GM18858 (cell line): ENCODE data around the gene BCAP29.
"Not testable (repeated sequence)": the region's sequence is repeated elsewhere in the genome, so short reads cannot be mapped to it uniquely, and the experiment has no call there.

Experiments
- ATAC-seq: cut with Tn5 transposase; IDR thresholded peaks from one replicate; pipeline ENCODE4 v1.9.1; 2021; ENCODE audit not compliant: unreplicated experiment

BCAP29 gene

GRCh38 chr7:107579885-107580715 is at the start of gene BCAP29:
Gene BCAP29 (plus strand): TSS chr7:107580246. CDS start chr7:107580773, 527 bp downstream.
- peak; percentile 77 for ATAC-seq

GRCh38 chr7:107530751-107531150 is 49.3 kb upstream of the BCAP29 start:
- no peak for ATAC-seq

GRCh38 chr7:107534139-107534538 is 45.9 kb upstream of the BCAP29 start:
- ATAC-seq = no peak

GRCh38 chr7:107537228-107537627 is 42.8 kb upstream of the BCAP29 start:
- not testable (repeated sequence) for ATAC-seq

GRCh38 chr7:107538001-107538400 is 42.0 kb upstream of the BCAP29 start:
- ATAC-seq = no peak

GRCh38 chr7:107543338-107543993 is 36.6 kb upstream of the BCAP29 start:
- no peak for ATAC-seq

GRCh38 chr7:107544848-107545591 is 35.0 kb upstream of the BCAP29 start:
- no peak for ATAC-seq

GRCh38 chr7:107551936-107552335 is 28.1 kb upstream of the BCAP29 start:
- ATAC-seq = no peak

GRCh38 chr7:107555893-107556292 is 24.2 kb upstream of the BCAP29 start:
- ATAC-seq = no peak

GRCh38 chr7:107559864-107560263 is 20.2 kb upstream of the BCAP29 start:
- no peak for ATAC-seq

- ATAC-seq = no peak
Measured at GRCh38 chr7:107560898-107561516, 19.0 kb upstream of the BCAP29 start.

- ATAC-seq = peak; percentile 39
Measured at GRCh38 chr7:107563081-107563774, 16.8 kb upstream of the BCAP29 start.

- ATAC-seq = peak; percentile 90
Measured at GRCh38 chr7:107563775-107564552, 16.1 kb upstream of the BCAP29 start, which contains the start of the genes COG5 and DUS4L. Gene COG5 (minus strand): TSS chr7:107563920. CDS start chr7:107563896, 24 bp downstream. Gene DUS4L (plus strand): TSS chr7:107563971. CDS start chr7:107567071, 3,100 bp downstream.

GRCh38 chr7:107564553-107565298 is 15.3 kb upstream of the BCAP29 start:
- ATAC-seq = no peak

GRCh38 chr7:107570298-107570697 is 9.7 kb upstream of the BCAP29 start:
- no peak for ATAC-seq

GRCh38 chr7:107573537-107573936 is 6.5 kb upstream of the BCAP29 start:
- no peak for ATAC-seq

- no peak for ATAC-seq
Measured at GRCh38 chr7:107579554-107579884, 527 bp upstream of the BCAP29 start.

GRCh38 chr7:107580716-107581383 is 804 bp downstream of the BCAP29 start:
- no peak for ATAC-seq
